Panc1 (cell line): ENCODE measurements around the gene RARB. TPM values are rescaled to one million over a fixed set of nuclear protein-coding genes. Genes with fewer than 3 reads are reported as not detected.

Source experiments
- ATAC-seq: fragments of 200-7000 bp; cut with Tn5 transposase; 2 replicates; pipeline ENCODE4 v1.9.1; 2020; ENCODE audit warnings: mild to moderate bottlenecking, moderate library complexity
- BruUV-seq: library from RNA; stranded (reverse); fragments of 400-500 nt; replicated peaks from 2 replicates; lab custom pipeline; 2021; lab: Mats Ljungman, UMichigan
- CTCF ChIA-PET: fragments of 300-600 bp; sonication (Branson Sonifier 250); formaldehyde crosslinking; loops from one replicate; lab custom pipeline; 2022; ENCODE audit warnings: antibody characterized with exemption; lab: Charles Lee
- POLR2A ChIA-PET: fragments of 300-600 bp; sonication (Branson Sonifier 250); formaldehyde crosslinking; loops from one replicate; lab custom pipeline; 2022; ENCODE audit warnings: antibody characterized with exemption; lab: Charles Lee
- DNase-seq: peaks from one replicate; pipeline ENCODE4 v3.0.0-alpha.2; 2010; ENCODE audit warnings: low read depth, low spot score
- H3K27ac ChIP-seq: 2 replicates; pipeline ENCODE4 v1.5.1; 2011; ENCODE audit warnings: mild to moderate bottlenecking, low read length, inconsistent platforms
- H3K27me3 ChIP-seq: fragments of 200-500 bp; sonication (Bioruptor generic); 2 replicates; pipeline ENCODE4 v1.6.0; 2014; ENCODE audit warnings: low read length, inconsistent platforms; ENCODE audit not compliant: control insufficient read depth, insufficient read depth
- H3K36me3 ChIP-seq: fragments of 200-500 bp; sonication (Bioruptor generic); 2 replicates; pipeline ENCODE4 v1.5.1; 2014; ENCODE audit warnings: inconsistent platforms, mild to moderate bottlenecking, low read length, moderate library complexity; ENCODE audit not compliant: control insufficient read depth, insufficient read depth
- H3K4me1 ChIP-seq: 2 replicates; pipeline ENCODE4 v1.5.1; 2011; ENCODE audit warnings: inconsistent platforms, mild to moderate bottlenecking, low read length, moderate library complexity; ENCODE audit not compliant: control insufficient read depth, insufficient read depth
- H3K4me3 ChIP-seq, 2 experiments: 2 replicates each; pipeline ENCODE4 v1.5.1; 2011 to 2012; ENCODE audit warnings: low read depth in 2 of 2, low read length in 2 of 2, mild to moderate bottlenecking in 2 of 2, inconsistent platforms in 1 of 2, moderate library complexity in 1 of 2
- H3K9me3 ChIP-seq: fragments of 200-500 bp; sonication (Bioruptor generic); 2 replicates; pipeline ENCODE4 v1.5.1; 2014; ENCODE audit warnings: low read depth, mild to moderate bottlenecking, inconsistent platforms, low read length, moderate library complexity; ENCODE audit not compliant: control insufficient read depth, insufficient read depth
- POLR2AphosphoS5 ChIP-seq: IDR thresholded peaks from 2 replicates; pipeline ENCODE4 v1.6.1; 2012; ENCODE audit warnings: mild to moderate bottlenecking, low read depth, low read length, moderate library complexity
- SIN3A ChIP-seq: IDR thresholded peaks from 2 replicates; pipeline ENCODE4 v1.6.1; 2012; ENCODE audit warnings: low read depth, mild to moderate bottlenecking, low read length, moderate library complexity, borderline replicate concordance; ENCODE audit not compliant: insufficient read depth
- TCF7L2 ChIP-seq: IDR thresholded peaks from 2 replicates; pipeline ENCODE4 v1.6.1; 2011; ENCODE audit warnings: mild to moderate bottlenecking, low read depth, low read length, inconsistent platforms
- in situ Hi-C: cut with HindIII; loops from 2 replicates; pipeline ENCODE4 v1.10.0; 2016; ENCODE audit warnings: low sequenced_read_pairs, low pct_unique_long_range_greater_than_20kb
- intact Hi-C: fragments of 100-400 bp; cut with micrococcal nuclease; formaldehyde crosslinking; loops from one replicate; pipeline ENCODE4 v1.10.0; 2022; ENCODE audit not compliant: unreplicated experiment
- total RNA-seq: library from RNA; stranded (reverse); gene quantifications from one replicate; pipeline ENCODE4 v1.2.1, GENCODE V29; 2021; ENCODE audit not compliant: unreplicated experiment
- TF ChIP-seq, protein P1 (sequence below), 2 experiments: IDR thresholded peaks; 2 replicates each; pipeline ENCODE4 v1.6.1; 2011 to 2012; ENCODE audit warnings: low read depth in 2 of 2, control low read depth in 1 of 2, low read length in 1 of 2, mild to moderate bottlenecking in 1 of 2, moderate library complexity in 1 of 2; ENCODE audit not compliant: insufficient read depth in 1 of 2
- TF ChIP-seq, protein P2 (sequence below): fragments of 450-650 bp; IDR thresholded peaks from 2 replicates; pipeline ENCODE4 v1.5.1; 2017; ENCODE audit warnings: mild to moderate bottlenecking

RARB gene
- total RNA-seq, 1 experiment from 2014 or later: not detected

DNA sequence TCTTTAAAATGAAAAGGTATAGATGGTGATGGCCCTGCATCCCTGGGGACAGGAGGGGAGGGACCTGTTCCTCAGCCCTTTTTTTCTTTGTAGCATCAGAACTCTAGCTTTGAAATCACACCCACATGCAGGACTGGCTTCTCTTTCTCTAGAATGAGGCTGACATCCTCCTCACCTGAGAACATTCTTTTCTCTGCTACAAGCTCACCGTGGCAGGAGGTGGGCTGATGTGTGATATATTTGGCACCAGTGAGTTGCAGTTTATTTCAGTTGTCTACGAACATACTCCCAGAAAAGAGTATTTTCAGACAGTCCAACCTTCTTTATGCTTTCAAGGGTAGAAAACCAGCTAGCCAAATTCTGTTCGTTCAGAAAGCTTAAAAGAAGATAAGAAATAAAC lies 43.6 kb upstream of the RARB start:
- Histone ChIP-seq H3K4me3 (no peak overlapping the region), H3K36me3 (no peaks in the 10 kb centered on the region), H3K9me3 (no peaks in the 10 kb centered on the region), H3K4me1 (no peaks in the 10 kb centered on the region), H3K27ac (no peak overlapping the region), H3K27me3 (no peaks in the 10 kb centered on the region)
- in situ Hi-C loops (no loop called here), intact Hi-C loops (no loop called here)
- no peak for DNase-seq
- no peak for ATAC-seq
- TF ChIP-seq, protein P1, sequence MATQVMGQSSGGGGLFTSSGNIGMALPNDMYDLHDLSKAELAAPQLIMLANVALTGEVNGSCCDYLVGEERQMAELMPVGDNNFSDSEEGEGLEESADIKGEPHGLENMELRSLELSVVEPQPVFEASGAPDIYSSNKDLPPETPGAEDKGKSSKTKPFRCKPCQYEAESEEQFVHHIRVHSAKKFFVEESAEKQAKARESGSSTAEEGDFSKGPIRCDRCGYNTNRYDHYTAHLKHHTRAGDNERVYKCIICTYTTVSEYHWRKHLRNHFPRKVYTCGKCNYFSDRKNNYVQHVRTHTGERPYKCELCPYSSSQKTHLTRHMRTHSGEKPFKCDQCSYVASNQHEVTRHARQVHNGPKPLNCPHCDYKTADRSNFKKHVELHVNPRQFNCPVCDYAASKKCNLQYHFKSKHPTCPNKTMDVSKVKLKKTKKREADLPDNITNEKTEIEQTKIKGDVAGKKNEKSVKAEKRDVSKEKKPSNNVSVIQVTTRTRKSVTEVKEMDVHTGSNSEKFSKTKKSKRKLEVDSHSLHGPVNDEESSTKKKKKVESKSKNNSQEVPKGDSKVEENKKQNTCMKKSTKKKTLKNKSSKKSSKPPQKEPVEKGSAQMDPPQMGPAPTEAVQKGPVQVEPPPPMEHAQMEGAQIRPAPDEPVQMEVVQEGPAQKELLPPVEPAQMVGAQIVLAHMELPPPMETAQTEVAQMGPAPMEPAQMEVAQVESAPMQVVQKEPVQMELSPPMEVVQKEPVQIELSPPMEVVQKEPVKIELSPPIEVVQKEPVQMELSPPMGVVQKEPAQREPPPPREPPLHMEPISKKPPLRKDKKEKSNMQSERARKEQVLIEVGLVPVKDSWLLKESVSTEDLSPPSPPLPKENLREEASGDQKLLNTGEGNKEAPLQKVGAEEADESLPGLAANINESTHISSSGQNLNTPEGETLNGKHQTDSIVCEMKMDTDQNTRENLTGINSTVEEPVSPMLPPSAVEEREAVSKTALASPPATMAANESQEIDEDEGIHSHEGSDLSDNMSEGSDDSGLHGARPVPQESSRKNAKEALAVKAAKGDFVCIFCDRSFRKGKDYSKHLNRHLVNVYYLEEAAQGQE (IDR thresholded peaks at IDR 0.05; ENCODE audit: insufficient read depth in 1 of 2, low read depth in 2 of 2, low read length in 1 of 2): no peak
- TF ChIP-seq TCF7L2 (no peak), SIN3A (no peak), POLR2AphosphoS5 (no peak)
- TF ChIP-seq, protein P2, sequence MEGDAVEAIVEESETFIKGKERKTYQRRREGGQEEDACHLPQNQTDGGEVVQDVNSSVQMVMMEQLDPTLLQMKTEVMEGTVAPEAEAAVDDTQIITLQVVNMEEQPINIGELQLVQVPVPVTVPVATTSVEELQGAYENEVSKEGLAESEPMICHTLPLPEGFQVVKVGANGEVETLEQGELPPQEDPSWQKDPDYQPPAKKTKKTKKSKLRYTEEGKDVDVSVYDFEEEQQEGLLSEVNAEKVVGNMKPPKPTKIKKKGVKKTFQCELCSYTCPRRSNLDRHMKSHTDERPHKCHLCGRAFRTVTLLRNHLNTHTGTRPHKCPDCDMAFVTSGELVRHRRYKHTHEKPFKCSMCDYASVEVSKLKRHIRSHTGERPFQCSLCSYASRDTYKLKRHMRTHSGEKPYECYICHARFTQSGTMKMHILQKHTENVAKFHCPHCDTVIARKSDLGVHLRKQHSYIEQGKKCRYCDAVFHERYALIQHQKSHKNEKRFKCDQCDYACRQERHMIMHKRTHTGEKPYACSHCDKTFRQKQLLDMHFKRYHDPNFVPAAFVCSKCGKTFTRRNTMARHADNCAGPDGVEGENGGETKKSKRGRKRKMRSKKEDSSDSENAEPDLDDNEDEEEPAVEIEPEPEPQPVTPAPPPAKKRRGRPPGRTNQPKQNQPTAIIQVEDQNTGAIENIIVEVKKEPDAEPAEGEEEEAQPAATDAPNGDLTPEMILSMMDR: no peak
- ChIA-PET CTCF (no interaction called here), POLR2A (no interaction called here)
- BruUV-seq: no TSS peak

- H3K27ac ChIP-seq: no peak overlapping the region
- no peaks in the 10 kb centered on the region for H3K9me3 ChIP-seq
- in situ Hi-C loops: no loop called here
- H3K27me3 ChIP-seq: no peaks in the 10 kb centered on the region
- ChIA-PET CTCF (no interaction called here), POLR2A (no interaction called here)
- no peaks in the 10 kb centered on the region for H3K4me1 ChIP-seq
- no peaks in the 10 kb centered on the region for H3K36me3 ChIP-seq
- no peak for DNase-seq
- intact Hi-C loops: no loop called here
- no peak for TF ChIP-seq POLR2AphosphoS5
- no peak for TF ChIP-seq TCF7L2
- TF ChIP-seq, protein P1 (IDR thresholded peaks at IDR 0.05; ENCODE audit: insufficient read depth in 1 of 2, low read depth in 2 of 2, low read length in 1 of 2): no peak
- TF ChIP-seq SIN3A: no peak
- TF ChIP-seq, protein P2: no peak
- ATAC-seq: no peak
- no TSS peak for BruUV-seq
- H3K4me3 ChIP-seq: no peak overlapping the region
Observed at GRCh38 chr3:25385807-25386460, 42.1 kb upstream of the RARB start.
